ENCODE results near the gene UNC5B.

GRCh38 chr10:71346731-71347130 is 134.4 kb downstream of the UNC5B start:
- TF ChIP-seq POLR2A (IDR thresholded peaks at IDR 0.05) (no peak), CTCF (IDR thresholded peaks at IDR 0.05 in 8 of 11, conservative IDR thresholded peaks at IDR 0.05 in 3 of 11) (no peak), POLR2AphosphoS5 (IDR thresholded peaks at IDR 0.05) (no peak)
